ENCODE measurements around the gene PCDHGC3.
A peak's percentile ranks its signal among the peaks of the same experiment; 100 is the strongest.

PCDHGC3 gene

DNA sequence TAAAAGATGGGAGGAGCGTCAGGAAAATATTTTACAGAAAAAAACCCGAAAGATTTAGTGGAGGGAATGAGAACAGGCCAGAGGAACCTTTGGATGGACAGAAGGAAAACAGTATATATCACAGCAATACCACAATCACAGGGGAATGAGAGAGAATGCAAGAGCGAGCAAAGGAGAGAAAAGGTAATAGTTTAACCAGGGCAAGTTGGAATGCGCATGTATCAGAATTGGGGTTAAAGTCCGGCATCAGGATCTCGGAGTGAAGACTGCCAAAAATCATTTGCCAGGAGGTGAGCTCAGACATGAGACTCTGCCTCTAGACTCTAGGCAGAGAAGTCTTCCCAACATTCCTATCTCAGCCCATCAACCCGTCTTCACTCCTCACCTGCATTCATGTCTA lies 49.9 kb downstream of the PCDHGC3 start:
- Histone ChIP-seq H3K27ac (ENCODE audit: low read depth, low read length) (peak overlapping the region; percentile 99), H3K79me2 (ENCODE audit: insufficient read depth, low read length) (peaks cover 64% of the 10 kb centered on the region), H4K20me1 (ENCODE audit: low read depth, low read length) (no peaks in the 10 kb centered on the region), H3K9me2 (replicated peaks; ENCODE audit: insufficient read depth, low read length) (no peaks in the 10 kb centered on the region), H3K9me3 (ENCODE audit: insufficient read depth, low read length) (no peaks in the 10 kb centered on the region), H3K9ac (ENCODE audit: low read length) (peak overlapping the region; percentile 86), H2AFZ (ENCODE audit: low read depth, low read length, severe bottlenecking) (no peak overlapping the region), H3K4me3 (ENCODE audit: insufficient read depth, low read length, poor library complexity, severe bottlenecking) (peak overlapping the region; percentile 24), H3F3A (ENCODE audit: insufficient read depth) (peaks cover 62% of the 10 kb centered on the region), H3K4me2 (ENCODE audit: low read depth, low read length, poor library complexity, severe bottlenecking) (peak overlapping the region; percentile 94), H3K27me3 (ENCODE audit: low read length) (no peaks in the 10 kb centered on the region), H3K36me3 (ENCODE audit: low read length) (peaks cover 45% of the 10 kb centered on the region)
- no peak for TF ChIP-seq EZH2phosphoT487 (conservative IDR thresholded peaks at IDR 0.05; ENCODE audit: low read length)
- TF ChIP-seq, protein P1, sequence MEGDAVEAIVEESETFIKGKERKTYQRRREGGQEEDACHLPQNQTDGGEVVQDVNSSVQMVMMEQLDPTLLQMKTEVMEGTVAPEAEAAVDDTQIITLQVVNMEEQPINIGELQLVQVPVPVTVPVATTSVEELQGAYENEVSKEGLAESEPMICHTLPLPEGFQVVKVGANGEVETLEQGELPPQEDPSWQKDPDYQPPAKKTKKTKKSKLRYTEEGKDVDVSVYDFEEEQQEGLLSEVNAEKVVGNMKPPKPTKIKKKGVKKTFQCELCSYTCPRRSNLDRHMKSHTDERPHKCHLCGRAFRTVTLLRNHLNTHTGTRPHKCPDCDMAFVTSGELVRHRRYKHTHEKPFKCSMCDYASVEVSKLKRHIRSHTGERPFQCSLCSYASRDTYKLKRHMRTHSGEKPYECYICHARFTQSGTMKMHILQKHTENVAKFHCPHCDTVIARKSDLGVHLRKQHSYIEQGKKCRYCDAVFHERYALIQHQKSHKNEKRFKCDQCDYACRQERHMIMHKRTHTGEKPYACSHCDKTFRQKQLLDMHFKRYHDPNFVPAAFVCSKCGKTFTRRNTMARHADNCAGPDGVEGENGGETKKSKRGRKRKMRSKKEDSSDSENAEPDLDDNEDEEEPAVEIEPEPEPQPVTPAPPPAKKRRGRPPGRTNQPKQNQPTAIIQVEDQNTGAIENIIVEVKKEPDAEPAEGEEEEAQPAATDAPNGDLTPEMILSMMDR (IDR thresholded peaks at IDR 0.05; ENCODE audit: insufficient read depth, low read length, poor library complexity, severe bottlenecking), result no peak

DNA sequence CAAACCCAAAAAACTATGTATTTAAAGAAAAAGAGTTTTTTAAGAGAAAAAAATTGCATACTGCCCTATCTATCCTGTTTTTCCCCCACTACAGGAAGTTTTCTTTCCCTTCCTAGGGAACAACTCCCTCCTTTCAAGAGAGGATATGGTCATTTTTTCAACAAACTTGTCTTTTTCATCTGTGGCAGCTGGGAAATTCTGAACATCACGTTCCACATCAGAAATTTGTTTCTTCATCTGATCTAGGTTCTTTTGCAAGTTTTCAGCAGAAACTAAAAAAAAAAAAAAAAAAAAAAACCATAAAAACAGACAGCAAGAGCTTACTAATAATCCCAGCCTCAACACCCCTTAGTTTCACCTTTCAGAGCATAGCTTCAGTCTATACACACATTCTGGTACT lies 51.7 kb downstream of the PCDHGC3 start:
- peaks cover 68% of the 10 kb centered on the region for H3F3A ChIP-seq (ENCODE audit: insufficient read depth)
- no peaks in the 10 kb centered on the region for H3K27me3 ChIP-seq (ENCODE audit: low read length)
- no peaks in the 10 kb centered on the region for H4K20me1 ChIP-seq (ENCODE audit: low read depth, low read length)
- TF ChIP-seq EZH2phosphoT487 (conservative IDR thresholded peaks at IDR 0.05; ENCODE audit: low read length), result no peak
- TF ChIP-seq, protein P1 (IDR thresholded peaks at IDR 0.05; ENCODE audit: insufficient read depth, low read length, poor library complexity, severe bottlenecking), result no peak
- peak overlapping the region; percentile 57 for H3K4me3 ChIP-seq (ENCODE audit: insufficient read depth, low read length, poor library complexity, severe bottlenecking)
- H3K27ac ChIP-seq (ENCODE audit: low read depth, low read length), result peak overlapping the region; percentile 99
- H3K9me3 ChIP-seq (ENCODE audit: insufficient read depth, low read length), result no peaks in the 10 kb centered on the region
- peak overlapping the region; percentile 86 for H3K9ac ChIP-seq (ENCODE audit: low read length)
- no peaks in the 10 kb centered on the region for H3K9me2 ChIP-seq (replicated peaks; ENCODE audit: insufficient read depth, low read length)
- peaks cover 57% of the 10 kb centered on the region for H3K79me2 ChIP-seq (ENCODE audit: insufficient read depth, low read length)
- no peak overlapping the region for H2AFZ ChIP-seq (ENCODE audit: low read depth, low read length, severe bottlenecking)
- peaks cover 30% of the 10 kb centered on the region for H3K36me3 ChIP-seq (ENCODE audit: low read length)
- peak overlapping the region; percentile 94 for H3K4me2 ChIP-seq (ENCODE audit: low read depth, low read length, poor library complexity, severe bottlenecking)
